ENCODE measurements around the gene CECR2. TPM values are rescaled to one million over a fixed set of nuclear protein-coding genes. Genes with fewer than 3 reads are reported as not detected.

The CECR2 gene
- total RNA-seq (2021; ENCODE audit: unreplicated experiment) (3.6 TPM), Bru-seq, nascent RNA (percentile 52 among the genes with signal in this experiment), BruChase-seq, experiment 1, labeled RNA remaining after a 2-hour chase (percentile 48 among the genes with signal in this experiment), BruChase-seq, experiment 2, labeled RNA remaining after a 6-hour chase (percentile 51 among the genes with signal in this experiment)
- polyA plus RNA-seq (2012; ENCODE audit: insufficient read length) = 1.8 TPM
- long read RNA-seq, partial matches to known transcripts = 1 of 2 reads
- long read RNA-seq, other reads (novel, unspliced or antisense) = 1 of 2 reads

DNA sequence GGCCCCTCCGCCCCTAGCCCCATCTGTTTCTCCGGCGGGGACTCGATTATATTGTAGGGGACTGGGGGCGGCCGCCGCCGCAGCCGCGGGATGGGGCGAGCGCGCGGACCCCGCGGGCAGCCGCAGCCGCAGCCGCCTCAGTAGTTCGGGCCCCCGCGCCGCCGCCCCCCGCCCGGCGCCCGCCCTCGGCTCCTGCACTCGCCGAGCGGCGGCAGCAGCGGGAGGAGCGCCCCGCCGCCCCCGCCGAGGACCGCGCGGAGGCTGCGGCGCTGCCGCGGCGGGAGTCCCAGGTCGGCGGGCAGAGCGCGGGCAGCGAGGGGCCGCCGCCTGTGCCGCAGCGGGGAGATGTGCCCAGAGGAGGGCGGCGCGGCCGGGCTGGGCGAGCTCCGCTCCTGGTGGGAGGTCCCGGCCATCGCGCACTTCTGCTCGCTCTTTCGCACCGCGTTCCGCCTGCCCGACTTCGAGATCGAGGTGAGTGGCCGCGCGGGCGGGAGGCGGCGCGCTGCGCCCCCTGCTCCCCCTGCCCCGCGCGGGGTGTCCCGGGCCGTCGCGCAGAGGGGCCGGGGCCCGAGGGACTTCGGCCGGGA is at the start of gene CECR2:
Gene CECR2, plus strand, starts transcription at position 22 of the 587 bp plus-strand sequence. Its CDS starts 324 bp downstream, at position 346.
- Histone ChIP-seq H3K27ac (ENCODE audit: low read length) (peak within 1 kb of the TSS; percentile 29; the same call in 1 of the 2 replicates), H3K27me3 (ENCODE audit: control insufficient read depth, insufficient read depth, low read length) (no peaks in the 10 kb centered on the region), H3K9me3 (ENCODE audit: control insufficient read depth, insufficient read depth, low read depth, low read length) (no peaks in the 10 kb centered on the region), H3K36me3 (ENCODE audit: control insufficient read depth, insufficient read depth, low read length) (no peaks in the 10 kb centered on the region), H3K4me3 (ENCODE audit: low read depth in 2 of 2, low read length in 2 of 2) (peak within 1 kb of the TSS; percentile 50 to 59), H3K4me1 (ENCODE audit: control insufficient read depth, insufficient read depth, low read length) (no peaks in the 10 kb centered on the region; the same call in 1 of the 2 replicates)
- in situ Hi-C loops (cut with HindIII; ENCODE audit: low pct_unique_long_range_greater_than_20kb, low sequenced_read_pairs) = no loop called here
- ATAC-seq = peak; percentile 72
- TF ChIP-seq, protein P1, sequence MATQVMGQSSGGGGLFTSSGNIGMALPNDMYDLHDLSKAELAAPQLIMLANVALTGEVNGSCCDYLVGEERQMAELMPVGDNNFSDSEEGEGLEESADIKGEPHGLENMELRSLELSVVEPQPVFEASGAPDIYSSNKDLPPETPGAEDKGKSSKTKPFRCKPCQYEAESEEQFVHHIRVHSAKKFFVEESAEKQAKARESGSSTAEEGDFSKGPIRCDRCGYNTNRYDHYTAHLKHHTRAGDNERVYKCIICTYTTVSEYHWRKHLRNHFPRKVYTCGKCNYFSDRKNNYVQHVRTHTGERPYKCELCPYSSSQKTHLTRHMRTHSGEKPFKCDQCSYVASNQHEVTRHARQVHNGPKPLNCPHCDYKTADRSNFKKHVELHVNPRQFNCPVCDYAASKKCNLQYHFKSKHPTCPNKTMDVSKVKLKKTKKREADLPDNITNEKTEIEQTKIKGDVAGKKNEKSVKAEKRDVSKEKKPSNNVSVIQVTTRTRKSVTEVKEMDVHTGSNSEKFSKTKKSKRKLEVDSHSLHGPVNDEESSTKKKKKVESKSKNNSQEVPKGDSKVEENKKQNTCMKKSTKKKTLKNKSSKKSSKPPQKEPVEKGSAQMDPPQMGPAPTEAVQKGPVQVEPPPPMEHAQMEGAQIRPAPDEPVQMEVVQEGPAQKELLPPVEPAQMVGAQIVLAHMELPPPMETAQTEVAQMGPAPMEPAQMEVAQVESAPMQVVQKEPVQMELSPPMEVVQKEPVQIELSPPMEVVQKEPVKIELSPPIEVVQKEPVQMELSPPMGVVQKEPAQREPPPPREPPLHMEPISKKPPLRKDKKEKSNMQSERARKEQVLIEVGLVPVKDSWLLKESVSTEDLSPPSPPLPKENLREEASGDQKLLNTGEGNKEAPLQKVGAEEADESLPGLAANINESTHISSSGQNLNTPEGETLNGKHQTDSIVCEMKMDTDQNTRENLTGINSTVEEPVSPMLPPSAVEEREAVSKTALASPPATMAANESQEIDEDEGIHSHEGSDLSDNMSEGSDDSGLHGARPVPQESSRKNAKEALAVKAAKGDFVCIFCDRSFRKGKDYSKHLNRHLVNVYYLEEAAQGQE (IDR thresholded peaks at IDR 0.05; ENCODE audit: insufficient read depth in 1 of 2, low read depth in 2 of 2, low read length in 1 of 2) = no peak
- TF ChIP-seq POLR2AphosphoS5 (IDR thresholded peaks at IDR 0.05; ENCODE audit: low read depth, low read length) = no peak
- no peak for TF ChIP-seq SIN3A (IDR thresholded peaks at IDR 0.05; ENCODE audit: borderline replicate concordance, insufficient read depth, low read depth, low read length)
- TF ChIP-seq CTCF (IDR thresholded peaks at IDR 0.05) = no peak; the same call in 1 of the 2 replicates
- no peak for TF ChIP-seq TCF7L2 (IDR thresholded peaks at IDR 0.05; ENCODE audit: low read depth, low read length)
- no peak for DNase-seq (ENCODE audit: low read depth, low spot score)
- ChIA-PET POLR2A (interaction anchor here (0.6 kb wide), 1 partner anchor 12 kb away, joined by 6 read pairs; no protein-coding TSS in a partner anchor), CTCF (interaction anchor here (0.6 kb wide), 1 partner anchor 275 kb away, joined by 3 read pairs; no protein-coding TSS in a partner anchor)
- intact Hi-C loops (cut with micrococcal nuclease; ENCODE audit: unreplicated experiment) = loop anchor here (5.0 kb wide), 1 partner anchor 133 kb away; no protein-coding TSS in a partner anchor
- no TSS peak for BruUV-seq (replicated peaks)

- no peaks in the 10 kb centered on the region for H3K36me3 ChIP-seq (ENCODE audit: control insufficient read depth, insufficient read depth, low read length)
- no peaks in the 10 kb centered on the region for H3K27me3 ChIP-seq (ENCODE audit: control insufficient read depth, insufficient read depth, low read length)
- DNase-seq (ENCODE audit: low read depth, low spot score) (no peak), ATAC-seq (no peak)
- H3K4me3 ChIP-seq (ENCODE audit: low read depth in 2 of 2, low read length in 2 of 2) = no peak overlapping the region
- no peaks in the 10 kb centered on the region for H3K4me1 ChIP-seq (ENCODE audit: control insufficient read depth, insufficient read depth, low read length)
- ChIA-PET CTCF (interaction anchor here (1.0 kb wide), 1 partner anchor 261 kb away, joined by 3 read pairs; no protein-coding TSS in a partner anchor), POLR2A (no interaction called here)
- in situ Hi-C loops (cut with HindIII; ENCODE audit: low pct_unique_long_range_greater_than_20kb, low sequenced_read_pairs) (no loop called here), intact Hi-C loops (cut with micrococcal nuclease; ENCODE audit: unreplicated experiment) (no loop called here)
- TF ChIP-seq CTCF (IDR thresholded peaks at IDR 0.05) = no peak
- no peak for TF ChIP-seq TCF7L2 (IDR thresholded peaks at IDR 0.05; ENCODE audit: low read depth, low read length)
- TF ChIP-seq SIN3A (IDR thresholded peaks at IDR 0.05; ENCODE audit: borderline replicate concordance, insufficient read depth, low read depth, low read length) = no peak
- TF ChIP-seq, protein P1 (IDR thresholded peaks at IDR 0.05; ENCODE audit: insufficient read depth in 1 of 2, low read depth in 2 of 2, low read length in 1 of 2) = no peak
- TF ChIP-seq POLR2AphosphoS5 (IDR thresholded peaks at IDR 0.05; ENCODE audit: low read depth, low read length) = no peak
- no peak overlapping the region for H3K27ac ChIP-seq (ENCODE audit: low read length)
- no TSS peak for BruUV-seq (replicated peaks)
- no peaks in the 10 kb centered on the region for H3K9me3 ChIP-seq (ENCODE audit: control insufficient read depth, insufficient read depth, low read depth, low read length)
Measured at GRCh38 chr22:17319546-17319945, 49.7 kb upstream of the CECR2 start.
